HepG2 (cell line): Measurements from ENCODE around the gene WDR70.

Source experiments
- EP300 ChIP-seq, 3 experiments: sonication (generic) in 1 of 3; formaldehyde crosslinking in 1 of 3; IDR thresholded peaks; 2 replicates each; pipeline versions ENCODE4 v1.5.1 to v1.6.1; 2011 to 2020; ENCODE audit warnings: low read depth in 2 of 3, low read length in 2 of 3, borderline replicate concordance in 1 of 3, improper control_type of control experiment in 1 of 3, mild to moderate bottlenecking in 1 of 3, missing genetic modification reagents in 1 of 3, moderate library complexity in 1 of 3
- MEIS1 ChIP-seq: sonication (generic); formaldehyde crosslinking; IDR thresholded peaks from 2 replicates; pipeline ENCODE4 v1.9.0; 2021; ENCODE audit warnings: mild to moderate bottlenecking, missing genetic modification reagents, moderate library complexity, borderline replicate concordance
- RFX5 ChIP-seq: IDR thresholded peaks from 2 replicates; pipeline ENCODE4 v1.6.1; 2011; ENCODE audit warnings: low read depth, low read length, improper control_type of control experiment
- ZNF17 ChIP-seq: sonication (generic); formaldehyde crosslinking; IDR thresholded peaks from 2 replicates; pipeline ENCODE4 v1.5.0; 2020; ENCODE audit warnings: mild to moderate bottlenecking, missing genetic modification reagents

DNA sequence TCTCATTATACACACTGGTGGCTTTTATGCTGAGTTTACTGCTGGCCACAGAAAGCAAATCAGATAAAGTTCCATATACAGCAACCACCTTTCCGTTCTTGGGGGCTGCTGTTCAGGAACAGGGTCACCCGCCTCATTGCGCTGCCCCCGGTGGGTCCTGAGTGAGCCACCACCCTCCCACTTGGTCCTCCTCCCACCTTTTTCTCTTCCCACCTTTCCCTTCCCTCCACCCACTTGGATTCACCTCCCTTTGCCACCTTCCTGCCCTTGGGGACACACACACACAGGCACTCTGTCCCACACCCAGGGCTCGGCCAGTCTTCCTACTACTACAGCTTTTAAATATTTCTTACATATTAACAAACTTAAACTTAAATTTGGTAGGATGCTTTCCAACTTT lies 127.6 kb downstream of the WDR70 start:
- TF ChIP-seq EP300 (IDR thresholded peaks at IDR 0.05; ENCODE audit: low read depth in 2 of 2, low read length in 2 of 2) (no peak), EP300 (CRISPR knock-in tag; IDR thresholded peaks at IDR 0.05; ENCODE audit: borderline replicate concordance) (no peak), ZNF17 (no peak), MEIS1 (CRISPR knock-in tag) (no peak), RFX5 (no peak)
